Osteocyte (in vitro differentiated cells): Measurements from ENCODE around the gene TTC7B. TPM values are rescaled to one million over a fixed set of nuclear protein-coding genes. Genes with fewer than 3 reads are reported as not detected.

Experiments
- DNase-seq: peaks from one replicate; pipeline ENCODE4 v3.0.0; 2021; ENCODE audit warnings: mixed read lengths; ENCODE audit not compliant: unreplicated experiment; ENCODE audit errors: extremely low spot score
- H3K27ac Mint-ChIP-seq: one replicate; pipeline ENCODE4 v1.8.0; 2021; ENCODE audit warnings: mild to moderate bottlenecking, mixed read lengths; ENCODE audit not compliant: unreplicated experiment
- H3K27me3 Mint-ChIP-seq: one replicate; pipeline ENCODE4 v1.8.0; 2021; ENCODE audit warnings: mixed read lengths; ENCODE audit not compliant: unreplicated experiment
- H3K36me3 Mint-ChIP-seq: one replicate; pipeline ENCODE4 v1.8.0; 2021; ENCODE audit warnings: mixed read lengths; ENCODE audit not compliant: unreplicated experiment
- H3K4me1 Mint-ChIP-seq: one replicate; pipeline ENCODE4 v1.8.0; 2021; ENCODE audit warnings: mixed read lengths; ENCODE audit not compliant: unreplicated experiment
- H3K4me3 Mint-ChIP-seq: one replicate; pipeline ENCODE4 v1.8.0; 2021; ENCODE audit warnings: mild to moderate bottlenecking, moderate library complexity, mixed read lengths; ENCODE audit not compliant: unreplicated experiment
- H3K9me3 Mint-ChIP-seq: one replicate; pipeline ENCODE4 v1.8.0; 2021; ENCODE audit warnings: mixed read lengths; ENCODE audit not compliant: unreplicated experiment
- CTCF ChIP-seq: fragments of 200-600 bp; sonication (generic); IDR thresholded peaks from 2 replicates; pipeline ENCODE4 v1.5.0; 2021; ENCODE audit warnings: antibody characterized with exemption, mild to moderate bottlenecking, moderate library complexity
- total RNA-seq: library from RNA; stranded (reverse); gene quantifications from 2 replicates; pipeline ENCODE4 v1.2.1, GENCODE V29; 2021

TTC7B gene
- total RNA-seq, 1 donor from 2014 or later = 43.2 TPM

- no peaks in the 10 kb centered on the region for H3K27me3 Mint-ChIP-seq
- H3K4me1 Mint-ChIP-seq = peaks cover 26% of the 10 kb centered on the region
- no peaks in the 10 kb centered on the region for H3K36me3 Mint-ChIP-seq
- DNase-seq = no peak
- no peaks in the 10 kb centered on the region for H3K9me3 Mint-ChIP-seq
- no peak overlapping the region for H3K4me3 Mint-ChIP-seq
- TF ChIP-seq CTCF = no peak
- H3K27ac Mint-ChIP-seq = peak overlapping the region; percentile 48
These were observed 265.0 kb downstream of the TTC7B start for GRCh38 chr14:90551070-90551704.

DNA sequence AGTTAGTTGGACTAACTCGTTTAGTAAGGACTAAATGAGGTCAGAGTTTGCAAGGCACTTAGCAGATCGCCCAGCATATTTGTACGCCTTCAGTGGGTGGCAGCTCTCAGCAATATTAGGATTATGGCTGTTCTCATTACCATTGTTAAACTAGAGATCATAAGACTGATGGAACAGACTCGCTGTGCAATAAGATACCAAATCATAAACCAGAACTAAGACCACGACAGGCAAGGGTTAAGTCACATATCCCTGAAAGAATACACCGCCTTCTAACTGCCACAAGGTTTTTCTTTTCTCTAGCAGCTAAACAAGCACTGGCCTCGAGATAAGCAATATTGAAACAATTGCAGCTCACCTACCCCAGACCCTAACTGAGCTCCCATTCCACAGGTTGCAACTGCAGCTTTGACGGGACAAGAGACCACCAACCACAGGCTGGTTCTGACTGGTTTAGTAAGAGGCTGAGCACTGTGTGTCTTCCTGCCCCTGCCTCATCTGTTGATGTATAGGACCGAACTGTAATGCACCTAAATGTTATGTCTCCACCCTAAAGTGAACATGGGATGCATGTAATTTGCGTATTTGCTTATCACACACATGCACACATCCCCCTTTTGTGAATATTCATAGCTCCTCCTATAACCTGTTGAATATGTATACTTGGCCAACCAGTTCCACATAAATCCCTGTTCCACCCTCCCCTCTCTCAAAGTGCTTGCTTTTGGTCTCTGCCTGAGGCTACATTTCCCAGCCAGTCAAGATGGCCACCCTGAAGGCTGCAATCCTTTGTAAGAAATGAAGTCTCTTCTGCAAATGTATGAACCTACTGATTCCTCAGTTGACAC lies 266.2 kb downstream of the TTC7B start:
- no peak overlapping the region for H3K4me3 Mint-ChIP-seq
- H3K9me3 Mint-ChIP-seq = no peaks in the 10 kb centered on the region
- no peaks in the 10 kb centered on the region for H3K36me3 Mint-ChIP-seq
- H3K27me3 Mint-ChIP-seq = no peaks in the 10 kb centered on the region
- H3K27ac Mint-ChIP-seq = no peak overlapping the region
- TF ChIP-seq CTCF = no peak
- H3K4me1 Mint-ChIP-seq = peaks cover 21% of the 10 kb centered on the region
- DNase-seq = no peak

- Mint-ChIP-seq H3K27ac (no peak overlapping the region), H3K9me3 (no peaks in the 10 kb centered on the region), H3K4me1 (peaks cover 21% of the 10 kb centered on the region), H3K4me3 (no peak overlapping the region), H3K27me3 (no peaks in the 10 kb centered on the region), H3K36me3 (no peaks in the 10 kb centered on the region)
- no peak for DNase-seq
- no peak for TF ChIP-seq CTCF
These were observed 267.8 kb downstream of the TTC7B start for GRCh38 chr14:90548455-90548854.

DNA sequence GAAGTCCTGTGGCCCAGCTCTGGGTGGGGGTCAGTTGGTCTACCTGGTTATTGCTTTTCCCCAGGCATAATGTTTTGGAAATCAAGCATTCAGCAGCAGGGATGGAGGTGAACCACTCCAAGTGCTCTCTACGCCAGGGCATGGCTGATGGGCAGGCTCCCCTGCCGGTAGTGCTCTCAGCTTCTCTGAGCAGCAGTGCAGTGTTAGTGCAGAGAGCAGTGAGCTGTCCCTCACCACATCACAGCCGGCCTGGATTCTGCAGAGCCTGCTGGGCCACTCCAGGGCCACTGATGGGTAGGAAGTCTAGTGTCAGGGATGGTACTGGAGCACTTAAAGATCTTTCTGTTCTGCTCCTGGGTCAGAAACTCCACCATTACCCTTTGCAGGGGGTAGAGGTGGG lies 268.3 kb downstream of the TTC7B start:
- Mint-ChIP-seq H3K27ac (no peak overlapping the region), H3K9me3 (no peaks in the 10 kb centered on the region), H3K27me3 (no peaks in the 10 kb centered on the region), H3K4me1 (peaks cover 21% of the 10 kb centered on the region), H3K36me3 (no peaks in the 10 kb centered on the region), H3K4me3 (no peak overlapping the region)
- TF ChIP-seq CTCF = no peak
- no peak for DNase-seq

DNA sequence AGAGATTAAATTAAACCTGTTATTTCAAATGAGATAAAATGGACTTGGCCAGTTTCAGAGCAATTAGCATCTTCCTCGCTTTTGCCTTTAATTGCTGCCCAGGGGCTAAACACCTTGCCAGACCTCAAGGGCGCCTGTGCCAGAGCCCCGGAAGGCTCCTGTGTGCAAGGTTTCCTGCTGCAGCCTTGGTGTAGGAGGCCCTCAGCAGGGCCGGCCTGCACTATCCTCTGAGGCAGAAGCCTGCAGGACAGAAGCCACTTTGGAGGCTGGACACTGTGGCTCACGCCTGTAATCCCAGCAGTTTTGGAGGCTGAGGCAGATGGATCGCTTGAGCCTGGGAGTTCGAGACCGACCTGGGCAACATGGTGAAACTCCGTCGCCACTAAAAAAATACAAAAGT lies 269.0 kb downstream of the TTC7B start:
- H3K27me3 Mint-ChIP-seq = no peaks in the 10 kb centered on the region
- DNase-seq = no peak
- no peak for TF ChIP-seq CTCF
- no peak overlapping the region for H3K27ac Mint-ChIP-seq
- H3K4me1 Mint-ChIP-seq = peaks cover 20% of the 10 kb centered on the region
- H3K4me3 Mint-ChIP-seq = no peak overlapping the region
- no peaks in the 10 kb centered on the region for H3K9me3 Mint-ChIP-seq
- H3K36me3 Mint-ChIP-seq = peaks cover under 1% of the 10 kb centered on the region
